K562 (cell line): ENCODE results near the gene PCID2. TPM values are rescaled to one million over a fixed set of nuclear protein-coding genes. Genes with fewer than 3 reads are reported as not detected.

Source experiments
- ARNT ChIP-seq, 2 experiments: fragments of 450-650 bp; IDR thresholded peaks; 2 replicates each; pipeline ENCODE4 v1.6.1; 2016; ENCODE audit warnings: mild to moderate bottlenecking in 1 of 2
- CBFA2T2 ChIP-seq: fragments of 450-650 bp; conservative IDR thresholded peaks from 2 replicates; pipeline ENCODE4 v1.6.1; 2017; ENCODE audit warnings: mild to moderate bottlenecking
- CREM ChIP-seq: IDR thresholded peaks from 2 replicates; pipeline ENCODE4 v1.6.1; 2014; ENCODE audit warnings: antibody characterized with exemption, low read depth
- ETV1 ChIP-seq: fragments of 450-650 bp; conservative IDR thresholded peaks from 2 replicates; pipeline ENCODE4 v1.6.1; 2016; ENCODE audit warnings: missing genetic modification characterization, control low read depth, low read depth, missing compliant biosample characterization
- KDM5B ChIP-seq: fragments of 200-600 bp; sonication (generic); IDR thresholded peaks from 2 replicates; pipeline ENCODE4 v1.6.1; 2012; ENCODE audit warnings: low read depth, mild to moderate bottlenecking, moderate library complexity, low read length, control low read depth, inconsistent platforms; ENCODE audit not compliant: insufficient replicate concordance
- L3MBTL2 ChIP-seq: fragments of 450-650 bp; IDR thresholded peaks from 2 replicates; pipeline ENCODE4 v1.6.1; 2016; ENCODE audit warnings: mild to moderate bottlenecking, moderate library complexity
- MBD2 ChIP-seq: sonication (generic); IDR thresholded peaks from 2 replicates; pipeline ENCODE4 v1.6.1; 2016; ENCODE audit warnings: low read depth, borderline replicate concordance
- NFRKB ChIP-seq: fragments of 450-650 bp; IDR thresholded peaks from 2 replicates; pipeline ENCODE4 v1.6.1; 2016; ENCODE audit warnings: low read depth
- POLR2A ChIP-seq: fragments of 450-650 bp; conservative IDR thresholded peaks from 2 replicates; pipeline ENCODE4 v1.6.1; 2016
- POLR2AphosphoS5 ChIP-seq: IDR thresholded peaks from 2 replicates; pipeline ENCODE4 v1.6.1; 2011; ENCODE audit warnings: mild to moderate bottlenecking, low read depth, low read length, moderate library complexity; ENCODE audit not compliant: control insufficient read depth, insufficient read depth
- POLR2B ChIP-seq: fragments of 450-650 bp; IDR thresholded peaks from 2 replicates; pipeline ENCODE4 v1.6.1; 2018; ENCODE audit warnings: low read depth; ENCODE audit not compliant: partially characterized antibody
- RFX1 ChIP-seq: fragments of 450-650 bp; IDR thresholded peaks from 2 replicates; pipeline ENCODE4 v1.6.1; 2016; ENCODE audit warnings: mild to moderate bottlenecking, moderate library complexity
- RHOXF2B ChIP-seq: fragments of 250-450 bp; sonication (Bioruptor Pico); conservative IDR thresholded peaks from 2 replicates; pipeline ENCODE4 v1.5.1; 2021
- SMARCE1 ChIP-seq: fragments of 450-650 bp; IDR thresholded peaks from 2 replicates; pipeline ENCODE4 v1.7.1; 2016; ENCODE audit warnings: mild to moderate bottlenecking
- SREBF1 ChIP-seq: fragments of 150-350 bp; IDR thresholded peaks from 2 replicates; pipeline ENCODE4 v1.6.1; 2014; ENCODE audit warnings: antibody characterized with exemption, low read depth, low read length, borderline replicate concordance
- SRSF1 ChIP-seq: fragments of 200-400 bp; formaldehyde crosslinking; IDR thresholded peaks from 2 replicates; pipeline ENCODE4 v1.6.1; 2017; ENCODE audit warnings: mild to moderate bottlenecking, low read depth, low read length, moderate library complexity
- STAG1 ChIP-seq: sonication (generic); formaldehyde crosslinking; IDR thresholded peaks from 2 replicates; pipeline ENCODE4 v1.5.0; 2020; ENCODE audit warnings: missing genetic modification reagents, borderline replicate concordance
- TAF1 ChIP-seq: IDR thresholded peaks from 2 replicates; pipeline ENCODE4 v1.6.1; 2011; ENCODE audit warnings: mild to moderate bottlenecking, low read length, moderate library complexity; ENCODE audit not compliant: insufficient read depth, control insufficient read depth, severe bottlenecking; ENCODE audit errors: extremely low read depth
- TBP ChIP-seq: optimal IDR thresholded peaks from 2 replicates; pipeline ENCODE3; 2011; ENCODE audit warnings: low read depth, low read length, improper control_type of control experiment
- polyA plus RNA-seq, 8 experiments: library from polyadenylated mRNA; depleted of rRNA in 4 of 8; stranded (reverse) in 5 of 8; unstranded in 3 of 8; fragments of >200 nt; fragmentation: Nextera tagmentation in 2 of 8; fragmentation: Illumina TruSeq in 1 of 8; extraction: Ambion mirVana in 2 of 8; extraction: Trizol in 1 of 8; gene quantifications; 2 replicates each; pipeline versions ENCODE4 v1.2.1 to v1.2.3, GENCODE V29; 2011 to 2014; ENCODE audit warnings: inconsistent platforms in 1 of 8, missing spikeins in 1 of 8
- total RNA-seq, 7 experiments: library from RNA; depleted of rRNA in 6 of 7; stranded (reverse); fragments of >200 nt in 6 of 7; fragmentation: Illumina TruSeq in 2 of 7; extraction: Trizol in 2 of 7; gene quantifications; 2 replicates each; pipeline versions ENCODE4 v1.2.1 to v1.2.3, GENCODE V29; 2011 to 2021; ENCODE audit warnings: low replicate concordance in 1 of 7
- TF ChIP-seq, protein P1 (sequence below), 2 experiments: fragments of 200-800 bp in 1 of 2; sonication (Bioruptor generic) in 1 of 2; sonication (generic) in 1 of 2; formaldehyde crosslinking in 1 of 2; IDR thresholded peaks in 1 of 2; conservative IDR thresholded peaks in 1 of 2; 2 replicates each; pipeline versions ENCODE4 v1.5.0 to v1.6.1; 2016 to 2020; ENCODE audit warnings: missing compliant biosample characterization in 1 of 2, missing genetic modification characterization in 1 of 2, missing genetic modification reagents in 1 of 2
- TF ChIP-seq, protein P2 (sequence below): fragments of 150-350 bp; conservative IDR thresholded peaks from 2 replicates; pipeline ENCODE4 v1.6.1; 2014; ENCODE audit warnings: low read length

Gene PCID2
- total and polyA plus RNA-seq, 9 of the 15 experiments (the other 6 are each of a cell fraction or from before 2014, with no cell fraction given): 39.6 to 117 (median 59.6) TPM

DNA sequence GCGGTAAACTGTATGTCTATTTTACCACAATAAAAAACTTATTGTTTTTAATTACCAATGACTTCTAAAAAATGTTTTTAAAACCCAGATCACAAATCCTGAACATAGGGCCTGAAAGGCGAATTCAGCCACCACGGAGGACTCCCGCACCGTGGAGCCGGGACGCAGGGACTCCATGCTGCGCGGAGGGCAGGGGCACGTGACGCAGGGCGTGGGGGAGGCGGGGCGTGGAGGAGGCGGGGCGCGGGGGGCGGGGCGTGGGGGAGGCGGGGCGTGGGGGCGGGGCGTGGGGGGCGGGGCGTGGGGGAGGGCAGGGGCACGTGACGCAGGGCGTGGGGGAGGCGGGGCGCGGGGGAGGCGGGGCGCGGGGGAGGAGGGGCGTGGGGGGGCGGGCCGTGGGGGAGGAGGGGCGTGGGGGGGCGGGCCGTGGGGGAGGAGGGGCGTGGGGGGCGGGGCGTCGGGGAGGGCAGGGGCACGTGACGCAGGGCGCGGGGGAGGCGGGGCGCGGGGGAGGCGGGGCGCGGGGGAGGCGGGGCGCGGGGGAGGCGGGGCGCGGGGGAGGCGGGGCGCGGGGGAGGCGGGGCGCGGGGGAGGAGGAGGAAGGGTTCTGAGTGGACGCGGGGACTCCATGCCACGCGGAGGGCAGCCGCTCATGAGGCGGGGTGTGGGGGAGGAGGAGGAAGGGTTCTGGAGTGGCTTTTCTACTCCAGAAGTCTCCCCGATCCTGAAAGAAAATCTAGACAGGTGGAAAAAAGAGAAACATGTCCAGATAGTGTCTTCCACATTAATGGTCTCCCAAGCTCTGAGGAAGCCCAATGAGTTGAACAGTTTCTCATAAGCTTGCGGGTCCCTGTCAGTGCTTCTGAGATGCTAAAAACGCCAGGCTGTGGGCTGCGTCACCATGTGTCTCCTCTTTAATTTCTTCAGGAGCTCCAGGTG lies 54.4 kb downstream of the PCID2 start (continued):
- TF ChIP-seq SRSF1 (no peak), STAG1 (CRISPR knock-in tag) (no peak), TBP (peak; percentile 37), POLR2A (peak; percentile 63), ARNT (IDR thresholded peaks at IDR 0.05) (peak in 1 of 2 experiments; percentile 99; a peak in 2 of 4 replicates), SREBF1 (no peak), L3MBTL2 (peak; percentile 47; the same call in 1 of the 2 replicates), NFRKB (0 out of 2 replicates have a peak, but pooled peaks have one; percentile 45), RHOXF2B (no peak), KDM5B (peak; percentile 82), ETV1 (no peak), MBD2 (0 out of 2 replicates have a peak, but pooled peaks have one; percentile 36), RFX1 (no peak), CREM (0 out of 2 replicates have a peak, but pooled peaks have one; percentile 23), SMARCE1 (no peak), CBFA2T2 (0 out of 2 replicates have a peak, but pooled peaks have one; percentile 2), POLR2AphosphoS5 (peak; percentile 78; the same call in 1 of the 2 replicates), TAF1 (peak; percentile 65), POLR2B (peak; percentile 39)
- TF ChIP-seq, protein P1, sequence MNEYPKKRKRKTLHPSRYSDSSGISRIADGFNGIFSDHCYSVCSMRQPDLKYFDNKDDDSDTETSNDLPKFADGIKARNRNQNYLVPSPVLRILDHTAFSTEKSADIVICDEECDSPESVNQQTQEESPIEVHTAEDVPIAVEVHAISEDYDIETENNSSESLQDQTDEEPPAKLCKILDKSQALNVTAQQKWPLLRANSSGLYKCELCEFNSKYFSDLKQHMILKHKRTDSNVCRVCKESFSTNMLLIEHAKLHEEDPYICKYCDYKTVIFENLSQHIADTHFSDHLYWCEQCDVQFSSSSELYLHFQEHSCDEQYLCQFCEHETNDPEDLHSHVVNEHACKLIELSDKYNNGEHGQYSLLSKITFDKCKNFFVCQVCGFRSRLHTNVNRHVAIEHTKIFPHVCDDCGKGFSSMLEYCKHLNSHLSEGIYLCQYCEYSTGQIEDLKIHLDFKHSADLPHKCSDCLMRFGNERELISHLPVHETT (CRISPR knock-in tag; conservative IDR thresholded peaks at IDR 0.05 in 1 of 2, IDR thresholded peaks at IDR 0.05 in 1 of 2): peak in 1 of 2 experiments; percentile 57; a peak in 2 of 4 replicates
- TF ChIP-seq, protein P2, sequence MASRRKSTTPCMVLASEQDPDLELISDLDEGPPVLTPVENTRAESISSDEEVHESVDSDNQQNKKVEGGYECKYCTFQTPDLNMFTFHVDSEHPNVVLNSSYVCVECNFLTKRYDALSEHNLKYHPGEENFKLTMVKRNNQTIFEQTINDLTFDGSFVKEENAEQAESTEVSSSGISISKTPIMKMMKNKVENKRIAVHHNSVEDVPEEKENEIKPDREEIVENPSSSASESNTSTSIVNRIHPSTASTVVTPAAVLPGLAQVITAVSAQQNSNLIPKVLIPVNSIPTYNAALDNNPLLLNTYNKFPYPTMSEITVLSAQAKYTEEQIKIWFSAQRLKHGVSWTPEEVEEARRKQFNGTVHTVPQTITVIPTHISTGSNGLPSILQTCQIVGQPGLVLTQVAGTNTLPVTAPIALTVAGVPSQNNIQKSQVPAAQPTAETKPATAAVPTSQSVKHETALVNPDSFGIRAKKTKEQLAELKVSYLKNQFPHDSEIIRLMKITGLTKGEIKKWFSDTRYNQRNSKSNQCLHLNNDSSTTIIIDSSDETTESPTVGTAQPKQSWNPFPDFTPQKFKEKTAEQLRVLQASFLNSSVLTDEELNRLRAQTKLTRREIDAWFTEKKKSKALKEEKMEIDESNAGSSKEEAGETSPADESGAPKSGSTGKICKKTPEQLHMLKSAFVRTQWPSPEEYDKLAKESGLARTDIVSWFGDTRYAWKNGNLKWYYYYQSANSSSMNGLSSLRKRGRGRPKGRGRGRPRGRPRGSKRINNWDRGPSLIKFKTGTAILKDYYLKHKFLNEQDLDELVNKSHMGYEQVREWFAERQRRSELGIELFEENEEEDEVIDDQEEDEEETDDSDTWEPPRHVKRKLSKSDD: no peak
